GM19372 (cell line): ENCODE data around the gene SRPX.

ENCODE experiments used
- ATAC-seq: cut with Tn5 transposase; IDR thresholded peaks from one replicate; pipeline ENCODE4 v1.9.1; 2021; ENCODE audit warnings: mild to moderate bottlenecking, low read depth, moderate library complexity; ENCODE audit not compliant: unreplicated experiment

SRPX gene, protein sequence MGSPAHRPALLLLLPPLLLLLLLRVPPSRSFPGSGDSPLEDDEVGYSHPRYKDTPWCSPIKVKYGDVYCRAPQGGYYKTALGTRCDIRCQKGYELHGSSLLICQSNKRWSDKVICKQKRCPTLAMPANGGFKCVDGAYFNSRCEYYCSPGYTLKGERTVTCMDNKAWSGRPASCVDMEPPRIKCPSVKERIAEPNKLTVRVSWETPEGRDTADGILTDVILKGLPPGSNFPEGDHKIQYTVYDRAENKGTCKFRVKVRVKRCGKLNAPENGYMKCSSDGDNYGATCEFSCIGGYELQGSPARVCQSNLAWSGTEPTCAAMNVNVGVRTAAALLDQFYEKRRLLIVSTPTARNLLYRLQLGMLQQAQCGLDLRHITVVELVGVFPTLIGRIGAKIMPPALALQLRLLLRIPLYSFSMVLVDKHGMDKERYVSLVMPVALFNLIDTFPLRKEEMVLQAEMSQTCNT

DNA sequence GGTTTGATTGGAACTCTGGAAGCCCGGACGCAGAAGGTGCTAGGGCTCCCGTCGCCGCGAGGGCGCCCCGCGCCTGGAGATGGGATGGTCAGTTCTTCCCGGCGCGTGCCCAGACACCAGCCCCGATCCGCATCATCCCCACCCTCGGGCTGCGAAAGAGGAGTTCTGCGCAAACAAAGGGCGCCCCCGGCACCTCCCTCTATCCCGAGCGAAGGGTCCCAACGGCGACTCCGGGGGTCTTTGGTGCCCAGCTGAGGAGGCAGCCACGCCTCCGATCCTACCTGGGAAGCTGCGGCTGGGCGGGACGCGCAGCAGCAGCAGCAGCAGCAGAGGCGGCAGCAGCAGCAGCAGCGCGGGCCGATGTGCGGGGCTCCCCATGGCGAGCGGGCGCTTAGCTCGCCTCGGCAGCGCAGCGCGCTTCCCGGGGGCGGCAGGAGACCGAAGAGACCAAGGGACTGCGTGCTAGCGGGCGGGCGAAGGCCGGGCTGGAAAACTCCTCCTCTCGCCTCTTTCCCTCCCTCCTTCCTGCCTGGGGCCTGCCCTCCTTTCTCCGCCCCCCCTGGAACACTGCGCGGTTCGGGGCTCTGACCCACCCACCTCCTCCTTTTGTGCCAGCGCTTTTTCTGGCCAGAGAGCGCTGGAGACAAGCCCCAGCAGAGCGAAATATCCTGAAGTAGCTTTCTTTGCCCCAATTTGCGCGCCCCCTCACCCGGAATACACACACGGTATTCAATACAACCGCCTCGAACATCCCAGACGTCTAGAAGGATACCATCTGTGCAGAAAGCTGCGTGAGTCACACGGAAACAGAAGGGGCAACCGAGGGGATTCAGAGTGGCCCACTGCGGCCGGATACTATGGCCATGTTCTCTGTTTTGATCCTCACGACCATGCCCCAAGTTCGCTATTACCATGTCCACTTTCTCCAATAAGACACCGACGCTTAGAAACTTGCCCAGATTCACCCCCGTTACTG is at the start of gene SRPX:
SRPX (minus strand) TSS at position 457 of the 976 bp plus-strand sequence; CDS start at position 378, 79 bp downstream.
- ATAC-seq: no peak

DNA sequence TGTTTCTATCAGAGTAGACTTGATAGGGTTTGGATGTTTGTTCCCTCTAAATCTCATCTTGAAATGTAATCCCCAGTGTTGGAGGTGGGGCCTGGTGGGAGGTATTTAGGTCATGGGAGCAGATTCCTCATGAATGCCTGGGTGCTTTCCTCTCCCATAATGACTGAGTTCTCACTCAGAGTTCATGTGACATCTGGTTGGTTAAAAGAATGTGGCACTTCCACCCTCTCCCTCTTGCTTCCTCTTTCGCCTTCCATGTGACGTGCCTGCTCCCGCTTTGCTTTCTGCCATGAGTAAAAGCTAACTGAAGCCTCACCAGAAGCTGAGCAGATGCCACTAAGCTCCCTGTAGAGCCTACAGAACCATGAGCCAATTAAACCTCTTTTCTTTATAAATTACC is 47.3 kb upstream of the SRPX start:
- no peak for ATAC-seq

DNA sequence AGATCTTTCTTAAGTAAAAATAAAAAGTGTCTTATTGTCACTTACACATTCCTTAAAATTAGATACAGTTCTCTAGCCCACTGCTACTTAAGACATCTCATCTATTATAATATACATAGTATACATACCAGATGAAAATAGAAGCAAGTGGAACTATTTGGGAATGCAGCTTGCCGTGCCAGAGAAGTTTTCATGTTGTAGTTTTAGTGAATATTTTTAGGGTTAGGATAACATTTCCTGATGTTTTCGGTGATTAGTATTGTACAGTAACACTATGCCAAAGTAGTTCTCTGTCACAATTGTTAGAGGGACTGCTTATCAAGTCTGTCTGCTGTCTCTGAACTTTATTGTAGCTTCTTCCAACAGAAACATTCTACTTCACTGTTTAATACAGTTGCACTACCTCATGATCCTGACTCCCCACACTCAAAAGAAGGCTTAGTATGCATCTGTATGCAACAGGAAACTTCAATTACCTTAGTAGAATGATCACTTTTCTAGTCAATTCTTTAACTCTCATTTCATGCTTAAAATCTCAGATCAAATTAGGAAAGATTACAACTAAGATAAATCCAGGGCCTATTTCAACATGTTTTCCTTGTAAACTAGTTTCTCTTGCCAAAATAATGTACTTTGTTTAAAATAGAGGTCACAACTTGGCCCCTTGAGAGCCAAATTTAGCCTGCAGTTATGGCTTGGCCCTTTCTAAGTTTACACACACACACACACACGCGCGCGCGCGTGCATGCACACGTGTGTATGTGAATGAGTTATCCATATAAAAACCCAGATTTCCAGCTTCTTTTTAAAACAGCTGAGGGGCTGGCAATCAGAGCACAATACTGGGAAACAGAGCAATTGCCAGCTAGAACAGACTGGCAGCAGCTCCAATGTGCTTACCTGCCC is 42.3 kb upstream of the SRPX start:
- no peak for ATAC-seq

DNA sequence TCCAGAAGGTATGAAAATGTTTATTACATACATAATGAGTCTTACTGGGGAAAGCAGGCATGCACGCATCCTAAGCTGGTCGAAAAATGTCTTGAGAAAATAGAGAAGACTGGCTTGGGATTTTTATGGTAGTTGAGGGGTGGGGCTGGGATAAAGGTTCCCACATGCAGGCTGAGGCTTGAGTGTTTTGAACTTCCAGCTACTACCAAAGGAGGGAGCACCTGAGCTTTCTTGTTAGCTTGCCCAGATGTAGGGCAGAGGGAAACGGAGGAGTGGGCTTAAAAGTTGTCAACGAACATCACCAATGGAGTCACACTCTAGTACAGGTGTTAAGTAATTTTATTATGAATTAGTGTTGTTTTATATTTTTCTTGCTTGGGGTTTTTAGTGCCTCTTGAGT is 39.6 kb upstream of the SRPX start:
- ATAC-seq: peak; percentile 56

DNA sequence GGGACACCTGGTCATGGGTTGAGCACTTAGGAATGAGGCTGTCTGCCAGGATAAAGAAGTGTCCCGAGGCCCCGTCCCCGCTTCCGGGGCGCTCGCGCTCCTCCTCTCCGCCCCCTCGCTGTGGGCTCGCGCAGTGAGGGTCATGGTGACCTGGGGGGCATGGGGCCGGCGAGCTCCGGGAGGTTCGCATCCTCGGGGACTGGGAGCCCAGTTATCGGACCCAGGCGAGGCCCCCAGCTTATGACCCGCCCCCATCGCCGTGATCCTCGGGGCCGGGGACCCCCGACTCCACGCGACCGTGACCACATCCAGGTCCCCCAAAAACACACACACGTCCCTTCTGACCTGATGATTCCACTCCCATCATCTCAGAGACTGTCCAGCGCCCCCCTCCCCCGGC is 35.3 kb upstream of the SRPX start:
- ATAC-seq: no peak

DNA sequence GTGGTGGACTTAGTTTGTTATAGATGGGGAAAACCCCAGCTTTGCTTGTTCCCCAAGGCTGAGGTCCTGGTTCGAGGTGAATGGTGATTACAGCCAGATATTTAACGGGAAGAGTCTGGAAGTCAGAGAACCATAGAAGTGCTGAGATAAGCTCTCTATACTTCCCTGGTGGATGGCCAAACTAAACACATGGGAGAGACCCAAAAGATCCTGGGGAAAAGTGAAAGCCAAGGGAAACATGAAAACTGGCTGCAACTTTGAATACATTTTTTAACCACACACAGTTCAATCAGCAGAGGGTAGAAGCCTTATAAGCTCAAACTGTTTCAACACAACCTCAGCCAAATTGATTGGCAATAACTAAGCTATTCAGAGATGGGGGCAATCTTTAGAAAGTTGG is 29.3 kb upstream of the SRPX start:
- no peak for ATAC-seq

DNA sequence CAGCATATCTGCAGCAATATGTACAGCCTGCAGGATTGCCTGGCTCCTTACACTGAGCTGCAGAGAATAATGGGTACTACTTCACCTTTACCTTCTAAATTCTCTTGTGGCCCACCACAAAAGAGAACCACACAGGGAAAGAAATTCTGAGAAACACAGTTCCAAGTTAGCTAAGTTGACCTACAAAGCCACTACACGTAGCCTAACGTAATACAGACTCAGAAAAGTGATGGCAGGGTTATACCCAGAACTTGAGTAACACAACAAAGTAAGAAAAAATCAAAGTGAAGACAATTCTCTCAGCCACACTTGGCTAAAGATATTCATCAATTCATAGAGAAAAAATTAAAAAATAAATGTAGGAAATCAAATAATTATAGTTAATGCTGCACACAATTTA is 26.4 kb upstream of the SRPX start:
- ATAC-seq: no peak

DNA sequence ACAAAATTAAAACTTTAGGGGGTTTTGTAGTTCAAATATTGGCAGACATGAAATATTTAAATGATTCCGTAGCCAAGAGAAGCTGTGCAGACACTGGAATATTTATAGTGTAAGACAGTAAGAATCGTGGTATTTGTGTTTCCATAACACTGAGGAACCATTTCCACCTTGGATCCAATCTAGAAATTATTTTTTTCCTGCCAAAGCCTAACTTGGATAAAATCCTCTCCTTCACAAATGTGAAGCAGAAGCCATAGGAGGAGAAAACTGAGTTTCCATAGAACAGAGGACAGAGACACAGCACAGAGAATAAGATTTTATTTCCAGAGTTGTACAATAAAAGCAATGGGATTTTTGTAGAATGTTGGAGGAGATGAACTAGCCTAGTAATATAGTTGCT is 19.9 kb upstream of the SRPX start:
- ATAC-seq: no peak

DNA sequence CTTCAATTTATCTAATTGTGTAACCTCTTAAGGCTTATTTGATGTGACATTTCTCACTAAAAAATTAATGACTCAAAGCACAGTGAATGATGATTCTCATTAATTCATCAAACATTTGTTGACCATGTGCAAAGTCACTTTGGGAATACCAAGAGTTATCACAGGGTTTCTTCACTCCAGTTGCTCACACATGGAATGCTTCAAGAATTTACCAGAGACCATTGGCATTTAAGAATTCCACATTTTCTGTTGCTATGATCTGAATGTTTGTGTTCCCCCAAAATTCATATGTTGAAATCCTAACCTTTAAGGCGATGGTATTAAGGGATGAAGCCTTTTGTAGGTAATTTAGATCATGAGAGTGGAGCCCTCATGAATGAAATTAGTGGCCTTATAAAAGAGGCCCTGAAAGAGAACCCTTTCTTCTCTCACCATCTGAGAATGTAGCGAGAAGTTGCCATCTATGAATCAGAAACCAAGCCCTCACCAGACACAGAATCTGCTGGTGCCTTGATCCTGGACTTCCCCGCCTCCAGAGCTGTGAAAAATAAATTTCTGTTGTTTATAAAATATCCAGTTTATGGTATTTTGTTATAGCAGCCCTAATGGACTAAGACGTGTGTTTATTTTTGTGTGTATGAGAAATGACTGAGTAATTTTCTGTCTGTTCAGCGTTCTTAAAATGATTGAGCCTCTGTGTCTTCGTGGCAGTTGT is 16.4 kb upstream of the SRPX start:
- ATAC-seq: no peak

DNA sequence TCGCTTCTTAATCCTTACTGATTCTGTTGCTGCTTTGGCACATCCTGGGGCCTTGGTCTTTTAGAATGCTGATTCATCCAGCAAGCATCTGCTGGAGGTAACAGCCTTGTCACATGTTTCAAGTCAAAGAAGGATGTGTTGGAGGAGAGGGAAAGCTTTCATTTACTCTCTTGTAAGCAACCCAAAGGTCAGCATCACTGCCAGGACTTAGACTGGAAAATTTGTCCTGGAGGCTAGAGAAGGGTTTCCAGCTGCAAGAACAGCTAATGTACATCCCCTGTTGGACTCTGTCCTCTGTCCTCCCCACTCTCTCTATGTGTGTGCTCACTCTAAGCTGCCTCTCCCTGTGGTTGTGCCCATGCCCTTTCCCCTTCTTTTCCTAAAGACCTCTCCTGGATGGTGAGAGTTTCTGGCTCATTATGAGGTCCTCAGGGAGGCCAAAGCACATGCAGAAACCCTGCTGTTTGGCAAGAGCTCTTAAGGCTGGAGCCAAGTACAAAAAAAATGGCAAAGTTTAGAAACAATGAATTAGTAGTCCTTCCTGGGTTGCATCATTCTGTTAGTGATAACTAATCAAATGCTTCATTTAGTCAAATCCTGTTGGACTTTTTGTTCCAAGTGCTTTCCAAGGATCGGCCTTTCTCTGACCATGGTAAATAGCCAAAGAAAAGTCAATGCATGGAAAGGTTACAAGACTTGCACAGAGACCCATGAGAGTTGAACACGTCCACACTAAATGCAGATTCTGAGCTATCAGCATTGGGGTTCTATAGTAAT is 13.4 kb upstream of the SRPX start:
- ATAC-seq: no peak

DNA sequence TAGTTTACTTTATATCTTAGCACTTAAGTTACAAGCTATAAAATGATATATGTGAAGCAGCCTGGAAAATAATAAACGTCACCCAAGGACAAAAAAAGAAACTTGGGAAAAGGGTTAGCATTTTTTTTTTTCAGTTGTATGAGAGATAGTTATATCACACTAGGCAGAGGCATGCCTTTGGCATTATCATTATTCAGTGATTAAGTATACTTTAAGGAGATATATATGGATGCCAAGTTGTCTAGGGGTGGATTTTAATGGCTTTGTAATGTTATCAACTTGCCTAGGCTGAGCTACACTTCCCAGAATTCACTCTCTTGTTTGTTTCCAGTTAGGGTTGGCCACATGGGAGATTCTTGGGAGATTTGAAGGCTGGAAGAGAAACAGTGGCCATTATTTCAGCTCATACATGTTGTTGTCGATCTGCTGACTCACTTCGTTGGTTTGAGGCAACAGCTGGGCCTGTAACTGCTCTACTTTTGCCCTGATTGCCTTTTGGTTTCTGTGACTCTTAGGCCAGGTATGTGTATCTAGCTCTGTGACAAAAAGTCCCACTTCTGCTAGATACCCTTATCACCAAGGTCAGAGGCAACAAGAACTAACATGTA is 11.5 kb upstream of the SRPX start:
- ATAC-seq: no peak

DNA sequence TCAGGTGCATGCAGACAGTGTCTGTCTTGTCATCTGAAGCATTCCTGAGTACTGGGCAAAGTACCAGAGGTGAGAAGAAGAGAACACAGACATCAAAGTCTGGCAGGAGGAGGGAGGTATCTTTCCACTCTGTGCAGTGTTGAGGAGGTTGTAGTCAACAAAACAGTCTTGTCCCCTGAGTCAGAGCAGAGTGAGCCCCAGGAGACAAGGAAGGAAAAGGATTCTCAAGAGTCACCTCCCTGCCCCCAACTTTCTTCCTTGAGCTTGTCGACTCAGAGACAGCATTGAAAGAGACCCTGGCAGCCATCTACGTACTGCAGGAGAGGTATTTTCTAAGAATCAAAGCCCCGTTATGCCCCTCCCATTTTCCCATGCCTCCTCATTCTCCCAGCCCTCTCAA is 4.4 kb upstream of the SRPX start:
- ATAC-seq: no peak

DNA sequence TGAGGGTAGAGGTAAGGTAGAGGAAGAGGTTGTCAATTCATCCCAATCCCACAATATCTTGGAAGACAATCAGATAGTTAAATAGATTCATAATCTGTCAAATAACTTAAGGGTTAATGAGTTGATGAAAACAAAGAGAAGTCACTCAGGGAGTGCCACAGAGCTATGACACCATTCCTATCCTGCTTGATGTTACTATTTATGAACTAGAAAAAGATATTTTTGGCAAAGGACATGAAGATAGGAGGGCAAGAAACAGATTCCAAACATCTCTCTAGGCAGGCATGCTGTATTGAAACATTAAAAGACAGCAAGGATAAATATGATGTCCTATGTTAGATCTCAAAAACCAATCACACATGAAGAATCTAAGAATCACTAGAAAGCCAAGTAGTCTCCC is 3.5 kb upstream of the SRPX start:
- no peak for ATAC-seq

DNA sequence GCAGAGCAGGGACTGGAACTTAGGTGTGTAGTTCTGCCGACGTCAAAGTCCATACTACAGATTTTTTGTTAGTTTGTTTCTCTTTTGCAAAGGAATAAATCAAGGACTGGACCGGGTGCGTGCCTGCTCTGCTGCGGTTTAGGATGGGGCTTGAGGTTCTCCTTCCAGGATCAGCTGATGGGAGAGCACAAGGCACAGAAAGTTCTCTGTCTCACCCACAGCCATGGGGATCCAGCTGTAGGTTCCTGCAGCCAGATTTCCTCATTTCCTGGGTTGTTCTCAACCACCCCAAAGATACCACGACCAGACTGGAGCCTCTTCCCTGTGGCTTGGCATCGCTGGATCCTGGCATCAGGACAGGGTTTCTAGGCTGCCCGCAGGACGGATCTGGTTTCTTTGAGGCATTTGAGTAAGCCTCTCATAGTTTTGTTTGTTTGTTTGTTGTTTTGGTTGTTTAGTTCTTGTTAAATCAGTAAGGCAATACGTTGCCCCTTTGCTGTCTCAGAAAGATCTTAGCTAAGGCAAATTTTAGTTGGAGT is 789 bp upstream of the SRPX start:
- no peak for ATAC-seq

DNA sequence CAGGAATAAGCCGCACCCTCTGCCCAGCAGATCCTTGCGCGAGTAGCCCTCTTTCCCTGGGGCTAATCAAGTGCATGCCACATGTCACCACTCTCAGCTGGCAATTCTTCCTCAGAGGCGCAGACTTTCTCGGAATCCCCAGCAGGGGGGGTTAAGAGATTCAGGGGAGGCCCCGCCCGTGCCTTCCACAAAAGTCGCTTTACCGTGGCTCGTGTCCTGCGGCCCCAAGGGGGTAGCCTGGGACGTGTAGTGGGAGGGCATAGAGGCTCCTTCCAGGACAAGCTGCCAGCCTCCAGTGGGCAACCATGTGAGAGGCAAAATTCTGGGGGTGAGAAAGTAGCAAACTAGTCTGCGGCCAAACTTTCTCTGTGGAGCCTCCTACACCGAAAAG is 652 bp downstream of the SRPX start:
- no peak for ATAC-seq

DNA sequence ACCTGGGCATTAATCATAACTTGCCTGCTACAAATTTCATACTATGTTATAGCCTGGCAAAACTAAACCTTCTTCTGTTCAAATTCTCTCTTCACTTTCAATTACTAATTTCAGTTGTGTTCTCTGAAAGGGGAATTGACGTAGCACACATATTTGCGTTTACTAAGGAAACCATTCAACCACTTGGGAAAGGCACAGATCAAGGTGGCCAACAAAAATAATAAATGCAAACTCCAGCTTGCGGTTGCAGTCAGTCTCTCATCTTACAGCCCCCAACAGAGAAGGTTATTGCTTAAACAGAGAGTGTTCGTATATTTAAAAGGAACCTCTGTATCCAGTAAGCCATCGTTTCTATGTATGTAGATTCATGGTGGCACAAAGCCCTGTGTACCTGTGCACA is 4.0 kb downstream of the SRPX start:
- no peak for ATAC-seq

DNA sequence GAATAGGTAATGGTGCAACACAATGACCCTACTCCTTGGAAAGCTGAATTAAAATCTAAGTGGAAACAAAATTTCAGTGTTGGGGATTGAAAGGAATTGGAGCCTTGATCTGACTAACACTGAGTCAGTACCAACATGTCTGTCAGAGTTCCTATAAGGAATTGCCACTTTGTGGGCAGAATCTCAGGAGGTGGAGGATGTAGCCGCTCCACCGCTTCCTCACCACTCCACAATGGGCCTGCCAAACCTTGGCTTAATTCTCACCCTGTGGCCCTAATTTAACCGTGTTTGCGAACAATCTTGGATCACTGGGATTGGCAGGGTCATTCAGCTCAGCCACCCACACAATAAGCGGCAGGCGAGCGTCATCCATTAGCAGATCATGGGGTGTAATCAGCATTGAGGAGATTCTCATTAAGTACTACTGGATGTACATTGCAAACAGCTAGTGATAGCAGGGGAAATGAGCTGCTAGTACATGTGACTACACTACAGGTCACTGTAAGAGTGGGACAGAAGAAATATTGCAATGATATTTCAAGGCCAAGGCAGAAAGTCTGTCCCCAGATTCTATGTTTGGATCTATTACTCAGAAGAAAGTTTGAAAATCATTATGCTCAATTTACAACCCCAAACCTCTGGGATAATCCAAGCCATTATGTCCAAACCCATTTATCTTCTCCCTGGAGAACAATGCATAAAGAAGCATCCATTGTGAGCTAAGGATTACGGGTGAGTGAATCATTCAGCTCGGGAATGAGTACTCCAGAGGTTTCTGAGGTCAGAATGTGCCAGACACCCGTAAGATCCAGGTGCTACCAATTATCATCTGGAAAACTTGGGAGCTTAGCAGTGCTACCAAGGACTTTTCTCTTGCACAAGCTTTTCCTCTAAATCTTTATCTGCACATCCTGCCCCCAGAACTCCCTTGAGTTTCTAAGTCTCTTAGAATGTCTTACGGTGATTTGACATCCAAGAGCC is 5.8 kb downstream of the SRPX start:
- ATAC-seq: no peak
